Fibroblast of lung (primary cell): Measurements from ENCODE around the gene SNX21.

Source experiments
- EZH2 ChIP-seq: IDR thresholded peaks from 2 replicates; pipeline ENCODE4 v1.5.1; 2012; ENCODE audit warnings: low read length, control low read depth, mild to moderate bottlenecking; ENCODE audit errors: missing control alignments
- TF ChIP-seq, protein P1 (sequence below), 2 donors: IDR thresholded peaks in 1 of 2; conservative IDR thresholded peaks in 1 of 2; 1 replicate in 1 of 2; 2 replicates in 1 of 2; pipeline ENCODE4 v1.5.1; 2011 to 2012; ENCODE audit warnings: low read length in 2 of 2, control low read depth in 1 of 2, inconsistent platforms in 1 of 2, low read depth in 1 of 2, mild to moderate bottlenecking in 1 of 2

DNA sequence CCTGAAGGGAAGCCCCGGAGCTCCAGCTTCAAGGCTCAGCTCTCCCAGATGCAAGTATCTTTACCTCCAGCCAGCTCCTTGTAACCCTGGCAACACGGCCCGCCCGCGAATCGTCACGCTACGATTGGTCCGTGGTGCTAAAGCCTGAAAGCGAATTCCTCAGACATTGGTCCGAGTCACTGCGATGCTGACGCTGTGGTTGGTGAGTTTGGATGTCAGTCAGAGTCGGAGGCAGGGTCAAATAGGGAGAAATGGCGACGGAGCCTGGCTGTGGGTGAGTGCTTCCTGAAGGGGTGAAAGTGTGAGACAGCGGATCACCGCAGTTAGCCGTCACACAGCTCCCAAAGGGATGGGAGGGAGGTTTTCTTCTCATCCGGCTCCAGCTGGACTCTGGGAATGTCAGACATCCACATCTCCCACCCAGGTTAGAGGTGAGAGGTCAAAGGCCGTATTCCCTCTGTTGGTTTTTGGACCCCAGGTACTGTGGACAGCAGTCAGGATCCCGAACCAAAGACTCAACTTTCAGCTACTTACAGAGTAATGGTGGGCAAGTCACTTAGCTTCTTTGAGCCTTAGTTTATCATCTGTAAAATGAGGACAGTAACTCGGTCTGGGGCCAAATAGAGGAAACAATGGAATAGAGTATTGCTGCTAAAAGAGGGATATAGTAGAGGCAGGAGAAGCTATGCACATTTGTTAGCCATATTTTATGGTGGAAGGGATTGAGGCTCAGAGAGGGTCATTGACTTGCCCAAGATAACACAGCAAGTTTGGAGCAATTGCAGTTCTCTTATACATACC, 47.6 kb downstream of the SNX21 start, which contains the start of gene ZSWIM1:
- TF ChIP-seq, protein P1, sequence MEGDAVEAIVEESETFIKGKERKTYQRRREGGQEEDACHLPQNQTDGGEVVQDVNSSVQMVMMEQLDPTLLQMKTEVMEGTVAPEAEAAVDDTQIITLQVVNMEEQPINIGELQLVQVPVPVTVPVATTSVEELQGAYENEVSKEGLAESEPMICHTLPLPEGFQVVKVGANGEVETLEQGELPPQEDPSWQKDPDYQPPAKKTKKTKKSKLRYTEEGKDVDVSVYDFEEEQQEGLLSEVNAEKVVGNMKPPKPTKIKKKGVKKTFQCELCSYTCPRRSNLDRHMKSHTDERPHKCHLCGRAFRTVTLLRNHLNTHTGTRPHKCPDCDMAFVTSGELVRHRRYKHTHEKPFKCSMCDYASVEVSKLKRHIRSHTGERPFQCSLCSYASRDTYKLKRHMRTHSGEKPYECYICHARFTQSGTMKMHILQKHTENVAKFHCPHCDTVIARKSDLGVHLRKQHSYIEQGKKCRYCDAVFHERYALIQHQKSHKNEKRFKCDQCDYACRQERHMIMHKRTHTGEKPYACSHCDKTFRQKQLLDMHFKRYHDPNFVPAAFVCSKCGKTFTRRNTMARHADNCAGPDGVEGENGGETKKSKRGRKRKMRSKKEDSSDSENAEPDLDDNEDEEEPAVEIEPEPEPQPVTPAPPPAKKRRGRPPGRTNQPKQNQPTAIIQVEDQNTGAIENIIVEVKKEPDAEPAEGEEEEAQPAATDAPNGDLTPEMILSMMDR (conservative IDR thresholded peaks at IDR 0.05 in 1 of 2, IDR thresholded peaks at IDR 0.05 in 1 of 2; ENCODE audit: low read depth in 1 of 2, low read length in 2 of 2), result no peak
- TF ChIP-seq EZH2, result no peak
